K562 (cell line): ENCODE measurements around the gene GJA4. TPM values are rescaled to one million over a fixed set of nuclear protein-coding genes. Genes with fewer than 3 reads are reported as not detected.
A peak's percentile ranks its signal among the peaks of the same experiment; 100 is the strongest.

ENCODE experiments used
- ATAC-seq: fragments of 200-7000 bp; cut with Tn5 transposase; 3 replicates; pipeline ENCODE4 v1.9.1; 2020; ENCODE audit warnings: moderate library complexity
- BruUV-seq: library from RNA; stranded (reverse); fragments of 400-500 nt; replicated peaks from 2 replicates; lab custom pipeline; 2021; lab: Mats Ljungman, UMichigan
- CTCF ChIA-PET: fragments of 300-600 bp; formaldehyde crosslinking; extraction: SDS; loops from one replicate; lab custom pipeline; 2021; ENCODE audit warnings: low intra/inter-chr PET ratio; lab: Yijun Ruan, JAX
- POLR2A ChIA-PET: fragments of 300-600, 350-650 bp; sonication (Branson Sonifier 250); formaldehyde crosslinking; extraction: SDS; loops from one replicate; lab custom pipeline; 2021; ENCODE audit warnings: antibody characterized with exemption, inconsistent platforms; lab: Yijun Ruan, JAX
- DNase-seq, 4 experiments: peaks; one replicate each; pipeline versions ENCODE4 v3.0.0 to v3.0.0-alpha.2; 2011 to 2018; ENCODE audit warnings: low spot score in 3 of 4, mixed read lengths in 3 of 4; ENCODE audit errors: extremely low read depth in 1 of 4
- FAIRE-seq: peaks from 2 replicates; lab custom pipeline; 2011; peaks lifted over from hg19 to GRCh38; lab: Jason Lieb, UNC
- H2AFZ ChIP-seq: 2 replicates; pipeline ENCODE4 v1.6.0; 2011; ENCODE audit warnings: low read depth, low read length, control low read depth, inconsistent platforms
- H3K27ac ChIP-seq: fragments of 200-600 bp; 3 replicates; pipeline ENCODE4 v1.8.0; 2011; ENCODE audit warnings: low read depth, mild to moderate bottlenecking, control low read depth, inconsistent platforms, low read length, moderate library complexity, mixed read lengths; ENCODE audit errors: extremely low read depth
- H3K27me3 ChIP-seq, 2 experiments: fragments of 300-600 bp in 1 of 2; 2 replicates in 1 of 2; 3 replicates in 1 of 2; pipeline versions ENCODE4 v1.6.0 to v1.8.0; 2011; ENCODE audit warnings: inconsistent platforms in 2 of 2, low read length in 2 of 2, mild to moderate bottlenecking in 1 of 2, mixed read lengths in 1 of 2, moderate library complexity in 1 of 2; ENCODE audit not compliant: control insufficient read depth in 2 of 2, insufficient read depth in 2 of 2
- H3K36me3 ChIP-seq: fragments of 300-600 bp; 3 replicates; pipeline ENCODE4 v1.8.0; 2011; ENCODE audit warnings: mild to moderate bottlenecking, low read length, inconsistent platforms; ENCODE audit not compliant: control insufficient read depth, insufficient read depth
- H3K4me1 ChIP-seq, 2 experiments: fragments of 200-600 bp in 1 of 2; replicated peaks in 1 of 2; 2 replicates in 1 of 2; 3 replicates in 1 of 2; pipeline versions ENCODE4 v1.5.1 to v1.8.0; 2011; ENCODE audit warnings: inconsistent platforms in 2 of 2, low read length in 2 of 2, mild to moderate bottlenecking in 1 of 2, mixed read lengths in 1 of 2, moderate library complexity in 1 of 2; ENCODE audit not compliant: control insufficient read depth in 2 of 2, insufficient read depth in 2 of 2
- H3K4me2 ChIP-seq: 2 replicates; pipeline ENCODE4 v1.6.1; 2011; ENCODE audit warnings: low read length, control low read depth, inconsistent platforms, mixed read lengths; ENCODE audit not compliant: insufficient read depth
- H3K4me3 ChIP-seq: fragments of 200-600 bp; sonication (generic), shearing (Covaris generic); 2 replicates; pipeline ENCODE4 v1.5.1; 2016; ENCODE audit warnings: control low read depth, inconsistent platforms
- H3K79me2 ChIP-seq: fragments of 200-600 bp; 3 replicates; pipeline ENCODE4 v1.8.0; 2011; ENCODE audit warnings: low read length, inconsistent platforms; ENCODE audit not compliant: control insufficient read depth, insufficient read depth
- H3K9ac ChIP-seq, 2 experiments: 2 replicates each; pipeline versions ENCODE4 v1.6.0 to v1.6.1; 2011; ENCODE audit warnings: low read depth in 2 of 2, low read length in 2 of 2, control low read depth in 1 of 2, inconsistent platforms in 1 of 2, mild to moderate bottlenecking in 1 of 2, mixed read lengths in 1 of 2; ENCODE audit not compliant: insufficient read depth in 1 of 2
- H3K9me1 ChIP-seq: one replicate; pipeline ENCODE4 v1.6.0; 2011; ENCODE audit warnings: inconsistent platforms, mild to moderate bottlenecking, low read length, moderate library complexity; ENCODE audit not compliant: control insufficient read depth, insufficient read depth
- H3K9me3 ChIP-seq: replicated peaks from 2 replicates; pipeline ENCODE4 v1.5.1; 2011; ENCODE audit warnings: low read depth, low read length, inconsistent platforms; ENCODE audit not compliant: control insufficient read depth, insufficient read depth
- H4K20me1 ChIP-seq: replicated peaks from 2 replicates; pipeline ENCODE4 v1.6.1; 2011; ENCODE audit warnings: low read length, inconsistent platforms, mixed read lengths; ENCODE audit not compliant: control insufficient read depth, insufficient read depth
- BCOR ChIP-seq: fragments of 450-650 bp; IDR thresholded peaks from 2 replicates; pipeline ENCODE4 v1.6.1; 2016
- E4F1 ChIP-seq: fragments of 250-450 bp; sonication (Bioruptor Pico); IDR thresholded peaks from 2 replicates; pipeline ENCODE4 v1.5.0; 2021; ENCODE audit warnings: mild to moderate bottlenecking, borderline replicate concordance
- IRF2 ChIP-seq: sonication (generic); formaldehyde crosslinking; IDR thresholded peaks from 2 replicates; pipeline ENCODE4 v1.8.1; 2022; ENCODE audit warnings: mild to moderate bottlenecking, missing genetic modification reagents
- KDM1A ChIP-seq, 2 experiments: fragments of 450-650 bp; IDR thresholded peaks; 2 replicates each; pipeline ENCODE4 v1.6.1; 2016; ENCODE audit warnings: mild to moderate bottlenecking in 2 of 2
- RBM25 ChIP-seq: fragments of 200-400 bp; formaldehyde crosslinking; IDR thresholded peaks from 2 replicates; pipeline ENCODE4 v1.6.1; 2018; ENCODE audit warnings: low read length, low read depth, moderate library complexity; ENCODE audit not compliant: severe bottlenecking
- SMARCA5 ChIP-seq: fragments of 450-650 bp; IDR thresholded peaks from 2 replicates; pipeline ENCODE4 v1.6.1; 2016
- ZC3H8 ChIP-seq: fragments of 450-650 bp; IDR thresholded peaks from 2 replicates; pipeline ENCODE4 v1.6.1; 2017
- ZFP36 ChIP-seq: fragments of 150-350 bp; IDR thresholded peaks from 2 replicates; pipeline ENCODE4 v1.6.1; 2018; ENCODE audit warnings: low read length, low read depth; ENCODE audit not compliant: partially characterized antibody
- ZNF584 ChIP-seq: fragments of 200-800 bp; sonication (Bioruptor generic); IDR thresholded peaks from 2 replicates; pipeline ENCODE4 v1.6.1; 2016; ENCODE audit warnings: low read depth, mild to moderate bottlenecking, missing genetic modification characterization, missing compliant biosample characterization
- ZNF79 ChIP-seq: fragments of 250-450 bp; sonication (Bioruptor Pico); IDR thresholded peaks from 2 replicates; pipeline ENCODE4 v1.4.0; 2020; ENCODE audit warnings: low read depth, mild to moderate bottlenecking, moderate library complexity
- WGBS: fragments of 100-300 bp; shearing (Covaris generic); methylation state at CpG from one replicate; pipeline ENCODE4 v1.1.6; 2016; ENCODE audit warnings: low coverage, mixed read lengths; ENCODE audit not compliant: insufficient coverage; ENCODE audit errors: missing lambda C conversion rate; 5-methylcytosine and 5-hydroxymethylcytosine counted together
- in situ Hi-C: fragments of 300-500 bp; cut with MboI; formaldehyde crosslinking; loops from 4 replicates; pipeline ENCODE4 v1.15.0; 2018; ENCODE audit warnings: inconsistent platforms, mixed read lengths
- intact Hi-C: fragments of 100-400 bp; cut with micrococcal nuclease; formaldehyde crosslinking; loops from 2 replicates; pipeline ENCODE4 v1.14.2; 2022
- polyA plus RNA-seq, 8 experiments: library from polyadenylated mRNA; depleted of rRNA in 4 of 8; stranded (reverse) in 5 of 8; unstranded in 3 of 8; fragments of >200 nt; fragmentation: Nextera tagmentation in 2 of 8; fragmentation: Illumina TruSeq in 1 of 8; extraction: Ambion mirVana in 2 of 8; extraction: Trizol in 1 of 8; gene quantifications; 2 replicates each; pipeline versions ENCODE4 v1.2.1 to v1.2.3, GENCODE V29; 2011 to 2014; ENCODE audit warnings: inconsistent platforms in 1 of 8, missing spikeins in 1 of 8
- total RNA-seq, 7 experiments: library from RNA; depleted of rRNA in 6 of 7; stranded (reverse); fragments of >200 nt in 6 of 7; fragmentation: Illumina TruSeq in 2 of 7; extraction: Trizol in 2 of 7; gene quantifications; 2 replicates each; pipeline versions ENCODE4 v1.2.1 to v1.2.3, GENCODE V29; 2011 to 2021; ENCODE audit warnings: low replicate concordance in 1 of 7

The GJA4 gene
- total and polyA plus RNA-seq, 9 of the 15 experiments (the other 6 are each of a cell fraction or from before 2014, with no cell fraction given): 0.16 to 0.24 TPM; not detected in 7

GRCh38 chr1:34746785-34747637 is 45.8 kb upstream of the GJA4 start:
- CTCF ChIA-PET: no interaction called here
- H3K27ac ChIP-seq: no peak overlapping the region
- peaks cover 11% of the 10 kb centered on the region; the same call in 1 of the 2 replicates for H4K20me1 ChIP-seq
- intact Hi-C loops (no loop called here), in situ Hi-C loops (loop anchor here (10.0 kb wide), 1 partner anchor 1112 kb away; no protein-coding TSS in a partner anchor)
- FAIRE-seq (no peak), DNase-seq (no peak), ATAC-seq (no peak)
- no peak overlapping the region for H3K4me3 ChIP-seq
- BruUV-seq: no TSS peak
- peaks cover 6 to 19% of the 10 kb centered on the region in 2 experiments; a peak in 3 of 5 replicates for H3K27me3 ChIP-seq
- TF ChIP-seq KDM1A (IDR thresholded peaks at IDR 0.05) (0 out of 4 replicates have a peak, but pooled peaks of 1 of the 2 experiments have one; percentile 12), IRF2 (no peak), ZNF79 (CRISPR knock-in tag) (no peak), SMARCA5 (peak; percentile 67), ZFP36 (peak; percentile 88), RBM25 (peak; percentile 80), ZNF584 (CRISPR knock-in tag) (no peak), ZC3H8 (no peak), E4F1 (CRISPR knock-in tag) (no peak), BCOR (peak; percentile 70; the same call in 1 of the 2 replicates)
- 4% methylated on average over 18 of the region's 18 CpGs for WGBS
- H3K4me2 ChIP-seq: no peak overlapping the region
- POLR2A ChIA-PET: no interaction called here
- no peak overlapping the region for H3K9ac ChIP-seq
- no peak overlapping the region for H2AFZ ChIP-seq
- H3K9me3 ChIP-seq: no peaks in the 10 kb centered on the region
- H3K9me1 ChIP-seq: no peaks in the 10 kb centered on the region
- H3K79me2 ChIP-seq: no peaks in the 10 kb centered on the region
- H3K36me3 ChIP-seq: no peaks in the 10 kb centered on the region
- no peaks in the 10 kb centered on the region for H3K4me1 ChIP-seq
